Iris pigment epithelial cell (primary cell): ENCODE measurements around the gene CLEC2L.

Source experiments
- DNase-seq: peaks from one replicate; pipeline ENCODE4 v3.0.0-alpha.2; 2011; ENCODE audit warnings: low read depth

The CLEC2L gene

GRCh38 chr7:139523199-139523941 is at the start of gene CLEC2L:
Gene CLEC2L (plus strand): TSS chr7:139523685. CDS start chr7:139523928, 243 bp downstream.
- DNase-seq, result no peak

GRCh38 chr7:139476139-139476538 is 47.3 kb upstream of the CLEC2L start:
- no peak for DNase-seq

- DNase-seq, result no peak
These were observed 46.6 kb upstream of the CLEC2L start for GRCh38 chr7:139476891-139477290.

GRCh38 chr7:139479620-139480019 is 43.9 kb upstream of the CLEC2L start:
- no peak for DNase-seq

GRCh38 chr7:139481364-139481763 is 42.1 kb upstream of the CLEC2L start:
- DNase-seq, result no peak

GRCh38 chr7:139482122-139482521 is 41.4 kb upstream of the CLEC2L start:
- no peak for DNase-seq

GRCh38 chr7:139482662-139483466 is 40.6 kb upstream of the CLEC2L start:
- peak; percentile 20 for DNase-seq

GRCh38 chr7:139487366-139488080 is 36.0 kb upstream of the CLEC2L start:
- DNase-seq, result no peak

- DNase-seq, result no peak
These were observed 34.7 kb upstream of the CLEC2L start for GRCh38 chr7:139488810-139489209.

GRCh38 chr7:139490130-139490529 is 33.4 kb upstream of the CLEC2L start:
- DNase-seq, result peak; percentile 16

GRCh38 chr7:139492293-139492692 is 31.2 kb upstream of the CLEC2L start:
- no peak for DNase-seq

GRCh38 chr7:139494835-139495579 is 28.5 kb upstream of the CLEC2L start:
- DNase-seq, result no peak

- DNase-seq, result no peak
These were observed 27.8 kb upstream of the CLEC2L start for GRCh38 chr7:139495580-139496125.

- no peak for DNase-seq
These were observed 27.0 kb upstream of the CLEC2L start for GRCh38 chr7:139496528-139496927.

GRCh38 chr7:139500770-139501138 is 22.7 kb upstream of the CLEC2L start:
- no peak for DNase-seq

GRCh38 chr7:139502226-139502625 is 21.3 kb upstream of the CLEC2L start:
- DNase-seq, result no peak

GRCh38 chr7:139505563-139505962 is 17.9 kb upstream of the CLEC2L start:
- peak; percentile 22 for DNase-seq

- DNase-seq, result no peak
These were observed 13.9 kb upstream of the CLEC2L start for GRCh38 chr7:139509535-139509934.

GRCh38 chr7:139511315-139511714 is 12.2 kb upstream of the CLEC2L start:
- no peak for DNase-seq

- DNase-seq, result no peak
These were observed 8.2 kb upstream of the CLEC2L start for GRCh38 chr7:139515266-139515665.

GRCh38 chr7:139521439-139521838 is 2.0 kb upstream of the CLEC2L start:
- no peak for DNase-seq

GRCh38 chr7:139522830-139523198 is 671 bp upstream of the CLEC2L start:
- DNase-seq, result no peak
